ENCODE measurements around the gene FAHD2A. TPM values are rescaled to one million over a fixed set of nuclear protein-coding genes. Genes with fewer than 3 reads are reported as not detected.
"Not testable (repeated sequence)": the region's sequence is repeated elsewhere in the genome, so short reads cannot be mapped to it uniquely, and the experiment has no call there.

FAHD2A gene
- total RNA-seq (10 to 100 TPM; 30.8 to 35.2 TPM), polyA plus RNA-seq (10 to 100 TPM; 19.3 to 21.5 (median 20.6) TPM), total RNA-seq (9.8 to 24.0 (median 14.4) reads per million in 6 experiments)

GRCh38 chr2:95402370-95403203 lies at the start of gene FAHD2A:
FAHD2A (plus strand) TSS chr2:95402708; CDS start chr2:95405559, 2,851 bp downstream.
- peak; percentile 94 for ATAC-seq
- H3K36me3 Mint-ChIP-seq = peaks cover 0 to 2% (median 0%) of the 10 kb centered on the region in 3 donors

GRCh38 chr2:95353055-95353575 lies 49.4 kb upstream of the FAHD2A start:
- Mint-ChIP-seq H3K4me3 (no peak overlapping the region), H3K27ac (no peak overlapping the region), H3K36me3 (no peaks in the 10 kb centered on the region), H3K9me3 (peaks cover 0 to 6% (median 0%) of the 10 kb centered on the region in 9 donors), H3K27me3 (peaks cover 6 to 16% (median 13%) of the 10 kb centered on the region in 5 donors), H3K4me1 (peaks cover 0 to 1% (median 0%) of the 10 kb centered on the region in 4 donors)
- DNase-seq (peak in 1 of 10 donors; percentile 13), ATAC-seq (no peak)
- POLR2A ChIA-PET = no interaction called here

More at GRCh38 chr2:95402370-95403203, at the start of gene FAHD2A:
- Mint-ChIP-seq H3K4me1 (peaks cover 12 to 29% (median 27%) of the 10 kb centered on the region in 4 donors), H3K9me3 (no peaks in the 10 kb centered on the region), H3K27me3 (no peaks in the 10 kb centered on the region), H3K4me3 (peak within 1 kb of the TSS; percentile 94 to 98 (median 97)), H3K27ac (peak within 1 kb of the TSS; percentile 83 to 98 (median 96))
- POLR2A ChIA-PET = no interaction called here
- DNase-seq = peak; percentile 85 to 96 (median 91)

GRCh38 chr2:95353613-95354468 lies 48.7 kb upstream of the FAHD2A start:
- no peak overlapping the region for H3K27ac Mint-ChIP-seq
- no peak for ATAC-seq
- peaks cover 0 to 1% (median 0%) of the 10 kb centered on the region in 4 donors for H3K4me1 Mint-ChIP-seq
- H3K27me3 Mint-ChIP-seq = peaks cover 5 to 12% (median 9%) of the 10 kb centered on the region in 5 donors
- DNase-seq = peak in 1 of 10 donors; percentile 50
- no peak overlapping the region for H3K4me3 Mint-ChIP-seq
- H3K9me3 Mint-ChIP-seq = peaks cover 0 to 6% (median 0%) of the 10 kb centered on the region in 9 donors
- POLR2A ChIA-PET = no interaction called here
- no peaks in the 10 kb centered on the region for H3K36me3 Mint-ChIP-seq

GRCh38 chr2:95354469-95354901 lies 48.0 kb upstream of the FAHD2A start:
- H3K4me3 Mint-ChIP-seq = no peak overlapping the region
- peak in 1 of 10 donors; percentile 24 for DNase-seq

GRCh38 chr2:95354925-95355324 lies 47.6 kb upstream of the FAHD2A start:
- POLR2A ChIA-PET = no interaction called here
- ATAC-seq = no peak
- Mint-ChIP-seq H3K9me3 (peaks cover 0 to 6% (median 0%) of the 10 kb centered on the region in 9 donors), H3K36me3 (no peaks in the 10 kb centered on the region), H3K4me3 (no peak overlapping the region), H3K27ac (peak overlapping the region in 1 of 10 donors; percentile 77), H3K27me3 (peaks cover 3 to 12% (median 5%) of the 10 kb centered on the region in 5 donors), H3K4me1 (peaks cover 0 to 1% (median 0%) of the 10 kb centered on the region in 4 donors)
- DNase-seq = peak in 1 of 10 donors; percentile 10

More at GRCh38 chr2:95354469-95354901, 48.0 kb upstream of the FAHD2A start:
- Mint-ChIP-seq H3K27me3 (peaks cover 5 to 12% (median 6%) of the 10 kb centered on the region in 5 donors), H3K36me3 (no peaks in the 10 kb centered on the region), H3K27ac (peak overlapping the region in 1 of 10 donors; percentile 77), H3K4me1 (peaks cover 0 to 1% (median 0%) of the 10 kb centered on the region in 4 donors), H3K9me3 (peaks cover 0 to 6% (median 0%) of the 10 kb centered on the region in 9 donors)
- POLR2A ChIA-PET = no interaction called here
- no peak for ATAC-seq

GRCh38 chr2:95355486-95355885 lies 47.0 kb upstream of the FAHD2A start:
- H3K36me3 Mint-ChIP-seq, ATAC-seq, H3K4me1 Mint-ChIP-seq, DNase-seq, H3K4me3 Mint-ChIP-seq, H3K9me3 Mint-ChIP-seq, POLR2A ChIA-PET, H3K27ac Mint-ChIP-seq: not testable (repeated sequence)
- peaks cover 3 to 12% (median 5%) of the 10 kb centered on the region in 5 donors for H3K27me3 Mint-ChIP-seq

GRCh38 chr2:95356821-95357700 lies 45.4 kb upstream of the FAHD2A start:
- H3K27me3 Mint-ChIP-seq = peaks cover 0 to 12% (median 3%) of the 10 kb centered on the region in 5 donors
- DNase-seq = peak in 1 of 10 donors; percentile 50
- H3K4me3 Mint-ChIP-seq = no peak overlapping the region
- H3K4me1 Mint-ChIP-seq = peaks cover 0 to 1% (median 0%) of the 10 kb centered on the region in 4 donors
- H3K36me3 Mint-ChIP-seq = no peaks in the 10 kb centered on the region
- H3K9me3 Mint-ChIP-seq = peaks cover 0 to 6% (median 0%) of the 10 kb centered on the region in 9 donors
- H3K27ac Mint-ChIP-seq = no peak overlapping the region
- no peak for ATAC-seq
- POLR2A ChIA-PET = no interaction called here

- Mint-ChIP-seq H3K9me3 (peaks cover 0 to 6% (median 0%) of the 10 kb centered on the region in 9 donors), H3K4me3 (no peak overlapping the region), H3K27ac (no peak overlapping the region), H3K4me1 (peaks cover 0 to 1% (median 0%) of the 10 kb centered on the region in 4 donors), H3K27me3 (peaks cover 0 to 12% (median 3%) of the 10 kb centered on the region in 5 donors), H3K36me3 (no peaks in the 10 kb centered on the region)
- POLR2A ChIA-PET = no interaction called here
- DNase-seq (peak in 1 of 10 donors; percentile 43), ATAC-seq (no peak)
Observed at GRCh38 chr2:95357717-95358280, 44.7 kb upstream of the FAHD2A start.

- no peak for DNase-seq
- no peak for ATAC-seq
- peaks cover 0 to 6% (median 0%) of the 10 kb centered on the region in 9 donors for H3K9me3 Mint-ChIP-seq
- H3K27me3 Mint-ChIP-seq = peaks cover 0 to 12% (median 3%) of the 10 kb centered on the region in 5 donors
- H3K36me3 Mint-ChIP-seq = no peaks in the 10 kb centered on the region
- POLR2A ChIA-PET = no interaction called here
- no peak overlapping the region for H3K4me3 Mint-ChIP-seq
- peaks cover 0 to under 1% (median 0%) of the 10 kb centered on the region in 4 donors for H3K4me1 Mint-ChIP-seq
- peak overlapping the region in 1 of 10 donors; percentile 5 for H3K27ac Mint-ChIP-seq
Observed at GRCh38 chr2:95359031-95359430, 43.5 kb upstream of the FAHD2A start.

GRCh38 chr2:95359501-95359930 lies 43.0 kb upstream of the FAHD2A start:
- H3K27ac Mint-ChIP-seq = no peak overlapping the region
- DNase-seq (peak in 1 of 10 donors; percentile 57), ATAC-seq (no peak)
- peaks cover 0 to 6% (median 0%) of the 10 kb centered on the region in 9 donors for H3K9me3 Mint-ChIP-seq
- POLR2A ChIA-PET = no interaction called here
- no peaks in the 10 kb centered on the region for H3K4me1 Mint-ChIP-seq
- H3K27me3 Mint-ChIP-seq = peaks cover 0 to 12% (median 4%) of the 10 kb centered on the region in 5 donors
- H3K4me3 Mint-ChIP-seq = no peak overlapping the region
- no peaks in the 10 kb centered on the region for H3K36me3 Mint-ChIP-seq
